Measurements from ENCODE around the gene HDAC1. TPM values are rescaled to one million over a fixed set of nuclear protein-coding genes. Genes with fewer than 3 reads are reported as not detected.
A peak's percentile ranks its signal among the peaks of the same experiment; 100 is the strongest.

Gene HDAC1
- total RNA-seq, 1 experiment from 2014 or later, result 107 TPM

DNA sequence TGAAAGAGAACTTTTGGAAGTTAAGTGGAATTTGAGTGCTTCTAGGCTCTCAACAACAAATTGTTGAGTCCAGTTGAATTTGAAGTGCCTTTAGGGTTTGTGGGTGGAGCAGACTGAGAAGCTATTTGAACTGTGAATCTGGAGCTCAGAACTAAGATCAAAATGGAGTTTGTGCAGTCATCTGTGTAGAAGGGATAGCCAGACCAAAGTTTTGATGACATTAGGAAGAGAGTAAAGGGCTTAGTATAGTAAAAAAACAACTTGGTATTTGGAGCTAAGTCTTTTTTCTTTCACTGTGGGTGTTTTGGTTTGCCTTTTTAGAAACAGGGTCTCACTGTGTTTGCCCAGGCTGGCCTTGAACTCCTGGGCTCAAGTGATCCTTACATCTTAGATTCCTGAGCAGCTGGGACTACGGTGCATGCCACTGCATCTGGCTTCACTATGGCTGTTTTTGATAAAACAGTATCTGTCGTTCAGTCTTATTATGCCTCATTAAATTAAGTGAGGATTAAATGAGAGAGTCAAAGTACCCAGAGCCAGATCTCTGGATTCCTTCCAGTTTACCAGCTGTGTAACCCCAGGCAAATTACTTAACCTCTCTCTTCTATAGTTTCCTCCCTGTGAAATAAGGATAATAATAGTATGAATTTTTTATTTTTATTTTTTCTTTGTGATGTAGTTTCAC is 20.0 kb downstream of the HDAC1 start:
- in situ Hi-C loops (cut with HindIII; ENCODE audit: low pct_unique_long_range_greater_than_20kb, low sequenced_read_pairs), result no loop called here
- no peak for DNase-seq (ENCODE audit: low read depth)

DNA sequence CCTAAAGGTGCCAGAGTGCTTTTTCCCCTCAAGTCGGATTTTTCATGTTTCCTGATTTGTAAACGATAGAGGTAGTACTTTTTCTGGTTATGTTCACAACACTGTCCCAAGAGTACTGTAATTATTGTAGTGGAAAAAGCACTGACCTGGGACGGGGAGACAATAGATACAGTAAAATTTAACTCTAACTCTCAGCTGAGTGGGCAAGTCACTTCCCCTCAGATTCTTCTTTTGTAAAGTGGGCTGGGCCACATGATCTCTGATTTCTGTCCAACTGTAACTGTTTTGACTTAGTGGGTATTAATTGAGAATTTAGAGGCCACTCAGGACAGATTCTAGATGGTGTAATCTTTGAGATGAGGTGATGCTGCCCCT is 25.0 kb downstream of the HDAC1 start:
- in situ Hi-C loops (cut with HindIII; ENCODE audit: low pct_unique_long_range_greater_than_20kb, low sequenced_read_pairs), result no loop called here
- DNase-seq (ENCODE audit: low read depth), result no peak

DNA sequence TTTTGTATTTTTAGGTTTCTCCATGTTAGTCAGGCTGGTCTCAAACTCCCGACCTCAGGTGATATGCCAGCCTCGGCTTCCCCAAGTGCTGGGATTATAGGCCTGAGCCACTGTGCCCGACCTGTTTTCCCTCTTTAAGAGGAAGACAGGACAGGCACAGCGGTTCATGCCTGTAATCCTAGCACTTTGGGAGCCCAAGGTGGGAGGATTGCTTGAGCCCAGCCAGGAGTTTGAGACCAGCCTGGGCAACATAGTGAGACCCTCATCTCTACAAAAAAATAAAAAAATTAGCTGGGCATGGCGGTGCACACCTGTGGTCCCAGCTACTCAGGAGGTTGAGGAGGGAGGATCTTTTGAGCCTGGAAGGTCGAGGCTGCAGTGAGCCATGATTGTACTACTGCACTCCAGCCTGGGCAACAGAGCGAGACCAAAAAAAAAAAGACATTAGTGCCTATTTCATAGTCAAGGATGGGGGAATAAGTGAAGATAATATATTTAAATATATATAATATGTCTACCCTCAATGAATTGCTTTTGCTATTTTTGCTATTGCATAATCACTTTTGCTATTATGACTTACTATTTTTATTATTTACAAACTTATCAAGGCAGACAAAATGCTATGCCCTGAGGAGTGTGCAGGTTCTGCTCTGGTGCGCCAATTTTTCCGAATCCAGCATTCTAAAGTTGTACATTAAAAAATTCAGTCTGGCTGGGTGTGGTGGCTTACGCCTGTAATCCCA is 26.4 kb downstream of the HDAC1 start:
- no peak for DNase-seq (ENCODE audit: low read depth)
- in situ Hi-C loops (cut with HindIII; ENCODE audit: low pct_unique_long_range_greater_than_20kb, low sequenced_read_pairs), result no loop called here

DNA sequence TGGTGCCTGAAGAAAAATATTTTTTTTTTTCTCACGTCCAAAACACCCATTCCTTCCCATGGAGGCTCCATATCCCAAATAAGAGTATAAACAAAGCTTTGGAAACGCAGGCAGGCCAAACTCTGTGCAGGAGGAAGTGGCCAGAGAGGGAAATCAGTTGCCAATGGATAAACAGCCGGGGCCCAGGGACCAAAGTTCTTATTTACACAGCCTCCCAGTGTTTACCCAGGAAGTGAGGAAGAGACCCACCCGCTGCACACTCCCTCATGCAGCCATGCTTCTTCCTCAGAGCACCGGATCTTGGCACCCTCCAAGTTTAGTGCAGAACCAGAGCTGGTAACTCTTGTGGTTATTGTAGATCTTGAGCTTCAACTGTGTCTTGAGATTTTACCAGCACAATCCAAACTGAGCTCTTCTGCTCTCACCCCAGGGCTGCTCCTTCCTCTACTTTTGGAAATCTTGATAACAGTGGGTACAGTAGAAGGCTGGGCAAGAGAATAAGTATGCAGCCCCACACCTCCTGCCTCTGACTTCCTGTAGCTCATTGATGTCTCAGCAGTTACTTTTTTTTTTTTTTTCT is 29.9 kb downstream of the HDAC1 start:
- in situ Hi-C loops (cut with HindIII; ENCODE audit: low pct_unique_long_range_greater_than_20kb, low sequenced_read_pairs), result no loop called here
- DNase-seq (ENCODE audit: low read depth), result no peak

DNA sequence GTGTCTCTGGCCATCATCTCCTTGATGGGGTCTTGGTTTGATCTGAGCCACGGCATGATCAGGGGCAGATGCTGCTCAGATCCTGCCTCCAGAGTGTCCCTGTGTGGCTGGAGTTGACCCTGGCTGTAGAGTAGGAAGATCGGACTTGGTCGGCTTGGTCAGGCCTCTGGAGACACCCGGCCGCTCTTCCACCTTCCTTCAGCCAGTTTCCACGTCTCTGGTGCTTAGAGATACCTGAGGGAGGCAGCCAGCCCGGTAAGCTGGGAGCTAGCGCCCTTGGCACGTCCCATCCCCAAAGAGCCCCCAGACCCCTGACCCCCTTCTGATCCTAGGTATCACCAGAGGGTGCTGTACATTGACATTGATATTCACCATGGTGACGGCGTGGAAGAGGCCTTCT is 35.3 kb downstream of the HDAC1 start:
- in situ Hi-C loops (cut with HindIII; ENCODE audit: low pct_unique_long_range_greater_than_20kb, low sequenced_read_pairs), result no loop called here
- no peak for DNase-seq (ENCODE audit: low read depth)

DNA sequence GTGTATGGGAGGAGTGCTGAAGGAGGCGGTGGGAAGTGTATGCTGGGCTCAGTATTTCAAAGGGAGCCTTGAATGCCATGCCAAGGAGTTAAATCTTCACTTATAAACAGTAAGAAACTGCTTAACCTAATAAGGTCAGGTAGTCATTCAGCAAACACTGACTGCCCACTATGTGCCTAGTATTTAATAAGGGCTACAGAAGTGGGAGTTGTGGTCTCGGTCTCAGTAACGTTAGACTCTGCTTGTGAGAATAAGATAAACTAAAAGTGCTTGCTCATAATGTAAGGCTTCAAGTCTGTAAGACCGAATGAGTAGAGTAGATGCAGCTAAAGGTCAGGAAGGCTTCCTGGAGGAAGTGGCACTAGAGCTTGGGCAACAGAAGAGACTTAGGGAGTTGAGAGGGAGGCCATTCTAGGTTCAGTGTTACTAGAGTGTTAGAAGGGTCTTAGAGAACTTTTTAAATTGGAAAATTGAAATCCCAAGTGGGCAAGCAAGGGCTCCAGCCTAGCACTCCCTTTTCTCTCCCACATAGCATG is 38.1 kb downstream of the HDAC1 start:
- in situ Hi-C loops (cut with HindIII; ENCODE audit: low pct_unique_long_range_greater_than_20kb, low sequenced_read_pairs), result no loop called here

DNA sequence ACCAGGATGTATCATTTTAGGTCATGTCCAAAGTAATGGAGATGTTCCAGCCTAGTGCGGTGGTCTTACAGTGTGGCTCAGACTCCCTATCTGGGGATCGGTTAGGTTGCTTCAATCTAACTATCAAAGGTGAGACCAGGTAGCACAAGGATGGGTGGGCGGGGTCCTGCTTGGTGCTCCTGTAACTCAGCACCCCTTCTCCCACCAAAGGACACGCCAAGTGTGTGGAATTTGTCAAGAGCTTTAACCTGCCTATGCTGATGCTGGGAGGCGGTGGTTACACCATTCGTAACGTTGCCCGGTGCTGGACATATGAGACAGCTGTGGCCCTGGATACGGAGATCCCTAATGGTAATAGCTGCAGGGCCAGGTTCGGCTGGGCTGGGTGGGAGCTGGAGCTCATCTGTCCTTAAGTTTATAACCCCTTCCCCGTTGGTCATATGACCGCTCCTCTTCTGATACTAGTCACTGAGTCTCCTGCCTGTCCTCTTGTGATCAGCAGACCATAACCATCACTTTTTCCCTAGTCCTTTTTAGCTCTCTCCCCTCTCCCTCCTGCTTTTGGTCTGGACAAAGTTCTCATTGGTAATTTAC is 38.8 kb downstream of the HDAC1 start:
- DNase-seq (ENCODE audit: low read depth), result no peak
- in situ Hi-C loops (cut with HindIII; ENCODE audit: low pct_unique_long_range_greater_than_20kb, low sequenced_read_pairs), result no loop called here

More for the DNA sequence above, 38.1 kb downstream of the HDAC1 start:
- no peak for DNase-seq (ENCODE audit: low read depth)

DNA sequence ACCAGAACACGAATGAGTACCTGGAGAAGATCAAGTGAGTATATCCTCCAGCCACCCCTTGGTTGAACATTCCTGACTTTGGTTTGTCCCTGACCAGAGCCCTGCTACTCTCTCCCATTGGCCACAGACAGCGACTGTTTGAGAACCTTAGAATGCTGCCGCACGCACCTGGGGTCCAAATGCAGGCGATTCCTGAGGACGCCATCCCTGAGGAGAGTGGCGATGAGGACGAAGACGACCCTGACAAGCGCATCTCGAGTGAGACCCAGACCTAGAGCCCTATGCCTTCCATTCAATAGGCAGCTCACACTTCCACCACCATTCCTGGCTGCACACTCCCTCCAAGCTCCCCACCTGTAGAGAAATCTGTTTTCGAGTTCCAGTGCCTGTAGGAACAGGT is 39.7 kb downstream of the HDAC1 start:
- in situ Hi-C loops (cut with HindIII; ENCODE audit: low pct_unique_long_range_greater_than_20kb, low sequenced_read_pairs), result no loop called here
- no peak for DNase-seq (ENCODE audit: low read depth)

DNA sequence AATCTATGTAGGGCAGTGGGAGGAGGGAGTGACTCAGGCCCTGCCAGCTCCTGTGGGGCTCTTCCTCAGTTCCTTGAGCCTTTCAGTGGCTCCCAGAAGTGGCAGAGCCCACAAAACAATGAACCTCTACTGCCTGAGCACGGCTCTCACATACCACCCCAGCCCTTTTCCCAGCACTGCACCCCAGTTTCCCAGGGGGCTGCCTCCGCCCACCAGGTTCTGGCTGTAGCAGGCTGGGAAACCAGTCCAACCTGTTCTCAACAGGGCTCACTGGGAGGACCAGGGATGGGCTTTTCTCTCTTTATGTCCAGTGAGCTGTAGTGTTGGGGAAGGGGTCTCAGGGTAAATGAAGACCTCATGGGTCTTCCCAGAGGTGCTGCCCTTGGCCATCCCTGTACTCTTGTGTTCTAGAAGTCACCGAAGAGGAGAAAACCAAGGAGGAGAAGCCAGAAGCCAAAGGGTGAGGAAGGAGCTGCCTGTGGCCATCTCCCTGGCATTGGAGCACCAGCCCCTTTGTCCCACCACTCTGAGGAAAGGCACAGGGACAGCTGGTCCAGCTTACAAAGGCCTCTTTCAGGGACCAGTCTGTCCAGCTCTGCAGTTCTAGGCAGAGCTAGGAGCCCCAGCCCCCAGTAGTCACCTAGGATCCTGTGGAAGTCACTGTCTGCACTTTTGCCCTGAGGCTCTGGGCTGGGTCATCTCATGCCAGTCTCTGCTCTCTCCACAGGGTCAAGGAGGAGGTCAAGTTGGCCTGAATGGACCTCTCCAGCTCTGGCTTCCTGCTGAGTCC is 40.6 kb downstream of the HDAC1 start:
- no peak for DNase-seq (ENCODE audit: low read depth)
- in situ Hi-C loops (cut with HindIII; ENCODE audit: low pct_unique_long_range_greater_than_20kb, low sequenced_read_pairs), result no loop called here

DNA sequence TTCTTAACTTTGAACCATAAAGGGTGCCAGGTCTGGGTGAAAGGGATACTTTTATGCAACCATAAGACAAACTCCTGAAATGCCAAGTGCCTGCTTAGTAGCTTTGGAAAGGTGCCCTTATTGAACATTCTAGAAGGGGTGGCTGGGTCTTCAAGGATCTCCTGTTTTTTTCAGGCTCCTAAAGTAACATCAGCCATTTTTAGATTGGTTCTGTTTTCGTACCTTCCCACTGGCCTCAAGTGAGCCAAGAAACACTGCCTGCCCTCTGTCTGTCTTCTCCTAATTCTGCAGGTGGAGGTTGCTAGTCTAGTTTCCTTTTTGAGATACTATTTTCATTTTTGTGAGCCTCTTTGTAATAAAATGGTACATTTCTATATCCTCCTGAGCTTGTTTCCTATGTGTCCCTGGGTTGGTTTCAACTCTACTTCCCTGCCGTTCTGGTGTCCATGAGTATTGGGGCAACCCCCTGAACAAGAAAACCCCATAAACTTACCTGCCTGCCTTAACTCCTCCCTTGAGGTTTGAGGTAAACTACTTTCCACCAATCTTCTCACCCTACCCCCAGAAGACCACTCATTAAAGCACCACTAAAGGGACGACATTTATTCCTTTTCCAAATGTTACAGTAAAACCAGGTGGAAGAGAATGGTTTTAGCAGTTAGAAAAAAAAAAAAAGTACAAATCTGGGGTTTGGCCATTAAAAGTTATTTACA is 41.5 kb downstream of the HDAC1 start:
- no peak for DNase-seq (ENCODE audit: low read depth)
- in situ Hi-C loops (cut with HindIII; ENCODE audit: low pct_unique_long_range_greater_than_20kb, low sequenced_read_pairs), result no loop called here

DNA sequence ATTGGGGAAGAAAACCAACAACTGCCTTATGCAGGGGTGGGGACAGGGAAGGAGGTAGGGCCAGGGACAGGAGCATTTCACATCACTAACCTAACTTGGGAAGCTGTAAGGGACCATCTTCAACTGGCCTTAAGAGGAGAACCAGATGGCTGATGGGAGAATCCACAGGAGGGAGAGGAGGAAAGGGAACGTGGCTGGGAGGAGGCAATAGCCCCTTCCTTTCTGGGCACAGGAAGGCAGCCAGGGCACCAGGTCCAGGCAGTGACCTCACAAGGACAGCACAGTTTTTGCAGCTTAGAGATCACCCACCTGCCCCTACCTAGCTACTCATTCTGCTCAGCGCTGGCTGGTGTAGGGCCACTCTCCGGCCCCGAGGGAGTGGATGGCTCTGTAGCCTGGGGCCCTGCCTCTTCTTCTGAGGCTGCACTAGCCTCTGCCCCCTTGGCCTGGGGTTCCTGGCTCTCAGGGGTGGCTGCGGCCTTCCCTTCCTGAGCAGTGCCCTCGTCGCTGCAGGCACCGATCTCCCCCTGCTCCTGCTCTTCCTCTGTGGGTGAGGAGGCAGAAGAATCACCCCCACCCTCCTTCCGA is 42.5 kb downstream of the HDAC1 start:
- in situ Hi-C loops (cut with HindIII; ENCODE audit: low pct_unique_long_range_greater_than_20kb, low sequenced_read_pairs), result no loop called here
- DNase-seq (ENCODE audit: low read depth), result no peak

DNA sequence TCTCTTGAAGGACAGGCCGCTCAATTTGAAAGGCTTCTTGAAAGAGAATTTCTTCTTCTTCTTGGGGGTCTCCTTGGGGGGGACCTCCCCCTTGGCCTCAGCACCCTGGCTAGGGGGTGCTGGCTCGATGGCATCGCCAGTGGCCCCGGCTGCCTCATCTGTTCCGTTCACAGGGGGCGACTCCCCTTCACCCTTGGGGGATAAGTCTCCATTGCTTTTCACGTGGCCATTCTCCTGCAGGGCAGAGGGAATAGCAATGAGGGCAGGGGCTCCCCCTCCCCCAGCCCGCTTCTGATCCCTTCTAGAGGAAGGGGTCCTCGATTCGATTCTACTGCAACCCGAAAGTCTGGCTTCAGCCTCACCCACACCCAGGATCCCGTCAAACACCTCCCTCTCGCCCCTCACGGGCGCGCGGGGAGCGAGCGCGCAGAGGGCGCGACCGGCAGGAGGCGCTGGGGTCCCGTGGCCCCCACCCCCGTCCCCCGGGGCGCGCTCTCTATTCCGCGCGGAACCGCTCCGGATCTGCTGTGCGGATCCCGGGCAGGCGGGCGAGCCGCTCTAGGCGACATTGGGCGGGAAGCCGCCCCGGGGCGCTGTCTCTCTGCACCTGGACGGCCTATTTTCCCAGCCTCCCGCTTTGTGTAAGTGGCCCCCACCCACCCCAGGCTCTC is 43.1 kb downstream of the HDAC1 start:
- no peak for DNase-seq (ENCODE audit: low read depth)

DNA sequence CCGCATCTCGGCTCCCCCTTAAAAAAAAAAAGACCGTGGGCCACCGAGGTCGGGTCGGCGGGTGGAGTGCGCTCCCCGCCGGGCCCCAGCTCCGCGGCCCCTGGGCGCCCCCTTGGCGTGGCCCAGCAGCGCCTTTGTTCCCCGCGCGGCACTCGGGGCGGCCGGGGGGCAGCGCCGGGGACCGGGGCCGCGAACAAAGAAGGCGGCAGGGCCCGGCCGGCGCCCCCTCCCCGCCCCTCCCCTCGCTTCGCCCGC is 43.6 kb downstream of the HDAC1 start:
- no peak for DNase-seq (ENCODE audit: low read depth)
- in situ Hi-C loops (cut with HindIII; ENCODE audit: low pct_unique_long_range_greater_than_20kb, low sequenced_read_pairs), result no loop called here

More for the DNA sequence above, 43.1 kb downstream of the HDAC1 start:
- in situ Hi-C loops (cut with HindIII; ENCODE audit: low pct_unique_long_range_greater_than_20kb, low sequenced_read_pairs), result no loop called here

DNA sequence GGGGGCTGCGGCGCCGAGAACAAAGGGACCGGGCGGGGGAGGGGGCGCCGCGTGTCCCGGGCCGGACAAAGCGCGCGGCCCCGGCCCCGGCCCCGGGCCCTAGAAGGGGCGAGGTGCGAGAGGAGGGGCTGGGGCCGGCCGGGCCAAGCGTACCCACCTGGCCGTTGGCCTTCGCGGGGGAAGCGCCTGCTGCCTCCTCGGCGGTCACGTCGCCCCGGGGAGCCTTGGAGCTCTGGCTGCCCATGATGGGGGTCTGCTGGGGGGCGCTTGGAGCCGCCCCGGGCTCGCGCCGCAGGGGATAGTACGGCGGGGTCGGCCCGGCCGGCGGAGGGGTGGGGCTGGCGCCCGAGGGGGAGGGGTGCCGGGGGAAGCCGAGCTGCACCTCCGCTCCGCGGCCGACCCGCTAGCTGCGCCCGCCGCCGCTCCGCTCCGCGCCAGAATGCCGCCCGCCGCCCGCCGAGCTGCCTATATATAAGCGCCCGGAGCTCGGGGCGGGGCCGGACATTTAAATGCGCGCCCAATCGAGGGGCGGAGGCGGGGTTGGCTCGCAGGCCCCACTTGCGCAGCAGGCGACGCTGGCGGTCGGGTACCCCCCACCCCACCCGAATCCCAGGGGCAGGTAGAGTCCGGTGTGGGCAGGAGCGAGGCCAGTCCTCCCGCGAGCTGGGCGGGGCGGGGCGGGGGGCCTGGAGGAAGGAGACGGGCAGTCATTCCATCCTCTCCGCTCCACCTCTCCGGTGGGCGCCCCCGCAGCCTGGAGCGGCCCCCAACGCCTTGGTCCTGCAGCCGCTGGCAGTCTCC is 44.1 kb downstream of the HDAC1 start, which contains the start of gene MARCKSL1:
MARCKSL1 (minus strand) TSS at position 444 of the 801 bp plus-strand sequence; CDS start at position 244, 200 bp downstream.
- DNase-seq (ENCODE audit: low read depth), result peak; percentile 48
- in situ Hi-C loops (cut with HindIII; ENCODE audit: low pct_unique_long_range_greater_than_20kb, low sequenced_read_pairs), result no loop called here

DNA sequence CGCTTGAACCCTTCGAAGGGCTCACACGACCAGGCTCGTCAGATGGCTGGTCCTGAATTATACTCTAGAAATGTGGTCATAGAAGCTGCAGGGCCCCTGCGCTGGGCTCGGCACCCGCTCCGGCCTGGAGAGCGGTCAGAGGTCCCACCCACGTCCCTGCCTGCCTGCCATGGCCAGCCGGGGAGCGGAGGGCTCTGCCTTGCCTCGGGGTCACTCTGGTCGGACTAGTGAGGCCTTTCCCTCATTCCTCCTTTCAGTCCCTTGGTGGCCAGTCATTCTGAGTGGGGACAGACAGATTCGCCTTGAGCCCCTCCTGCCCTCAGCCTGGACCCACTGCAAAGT is 44.7 kb downstream of the HDAC1 start:
- DNase-seq (ENCODE audit: low read depth), result no peak
- in situ Hi-C loops (cut with HindIII; ENCODE audit: low pct_unique_long_range_greater_than_20kb, low sequenced_read_pairs), result no loop called here

DNA sequence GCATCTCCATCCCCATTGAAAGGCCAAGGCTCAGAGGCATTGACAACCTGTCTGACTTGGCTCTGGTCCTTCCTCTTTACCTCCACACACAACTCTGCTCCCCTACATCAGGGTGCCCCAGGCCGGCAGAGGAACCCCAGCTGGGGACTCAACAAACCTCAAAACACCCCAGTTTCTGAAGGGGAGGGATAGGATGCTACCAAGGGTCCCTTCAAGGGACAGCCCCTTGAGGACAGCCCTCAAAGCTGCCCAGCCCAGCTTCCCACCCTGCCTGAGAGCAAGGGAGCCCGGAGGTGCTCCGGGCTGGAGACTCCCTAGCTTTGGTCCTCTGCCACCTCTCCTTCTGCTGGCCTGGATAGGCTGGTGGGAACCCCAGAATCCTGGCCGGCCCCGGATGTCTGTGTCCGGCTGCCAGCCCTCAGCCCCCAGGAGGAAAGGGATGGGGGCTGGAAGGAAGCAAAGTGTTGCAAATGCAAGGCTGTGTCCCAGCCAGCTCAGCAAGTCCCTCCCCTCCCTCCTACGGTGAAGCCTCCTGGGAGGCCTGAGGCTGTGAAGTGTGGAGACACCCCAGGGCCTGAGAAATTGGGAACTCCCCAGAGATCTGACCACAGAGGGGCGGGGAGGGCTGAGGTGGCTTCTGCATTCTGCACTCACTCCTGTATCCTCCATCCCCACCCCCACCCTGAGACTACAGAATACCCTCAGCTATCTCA is 45.2 kb downstream of the HDAC1 start:
- in situ Hi-C loops (cut with HindIII; ENCODE audit: low pct_unique_long_range_greater_than_20kb, low sequenced_read_pairs), result no loop called here
- peak; percentile 33 for DNase-seq (ENCODE audit: low read depth)

Data from Caki2 (cell line).